ENCODE results near the gene MACROD2. TPM values are rescaled to one million over a fixed set of nuclear protein-coding genes. Genes with fewer than 3 reads are reported as not detected.

MACROD2 gene
- total RNA-seq, 1 donor from 2014 or later: 6.4 TPM

- no peaks in the 10 kb centered on the region for H3K4me1 Mint-ChIP-seq
- H3K4me3 Mint-ChIP-seq: no peak overlapping the region
- no peaks in the 10 kb centered on the region for H3K27me3 Mint-ChIP-seq (ENCODE audit: low read depth)
- no peaks in the 10 kb centered on the region for H3K36me3 Mint-ChIP-seq (ENCODE audit: low read depth)
- peaks cover 5% of the 10 kb centered on the region for H3K9me3 Mint-ChIP-seq
- no peak overlapping the region for H3K27ac Mint-ChIP-seq (ENCODE audit: unreplicated experiment)
- no peak for TF ChIP-seq CTCF (conservative IDR thresholded peaks at IDR 0.05)
- no peak for DNase-seq (ENCODE audit: low read depth, low spot score)
Observed at GRCh38 chr20:14581731-14582130, 586.4 kb downstream of the MACROD2 start.

GRCh38 chr20:14582855-14583254 is 587.5 kb downstream of the MACROD2 start:
- no peaks in the 10 kb centered on the region for H3K27me3 Mint-ChIP-seq (ENCODE audit: low read depth)
- H3K4me1 Mint-ChIP-seq: no peaks in the 10 kb centered on the region
- H3K36me3 Mint-ChIP-seq (ENCODE audit: low read depth): no peaks in the 10 kb centered on the region
- no peak for TF ChIP-seq CTCF (conservative IDR thresholded peaks at IDR 0.05)
- no peak overlapping the region for H3K27ac Mint-ChIP-seq (ENCODE audit: unreplicated experiment)
- no peak for DNase-seq (ENCODE audit: low read depth, low spot score)
- no peak overlapping the region for H3K4me3 Mint-ChIP-seq
- peaks cover 5% of the 10 kb centered on the region for H3K9me3 Mint-ChIP-seq

GRCh38 chr20:14583413-14583812 is 588.1 kb downstream of the MACROD2 start:
- DNase-seq (ENCODE audit: low read depth, low spot score): no peak
- Mint-ChIP-seq H3K9me3 (peaks cover 5% of the 10 kb centered on the region), H3K4me3 (no peak overlapping the region), H3K27ac (ENCODE audit: unreplicated experiment) (no peak overlapping the region), H3K27me3 (ENCODE audit: low read depth) (no peaks in the 10 kb centered on the region), H3K4me1 (no peaks in the 10 kb centered on the region), H3K36me3 (ENCODE audit: low read depth) (no peaks in the 10 kb centered on the region)
- no peak for TF ChIP-seq CTCF (conservative IDR thresholded peaks at IDR 0.05)

- no peaks in the 10 kb centered on the region for H3K27me3 Mint-ChIP-seq (ENCODE audit: low read depth)
- H3K27ac Mint-ChIP-seq (ENCODE audit: unreplicated experiment): no peak overlapping the region
Observed at GRCh38 chr20:14589383-14589782, 594.1 kb downstream of the MACROD2 start.

GRCh38 chr20:14595051-14595450 is 599.7 kb downstream of the MACROD2 start:
- DNase-seq (ENCODE audit: low read depth, low spot score): no peak
- TF ChIP-seq CTCF (conservative IDR thresholded peaks at IDR 0.05): no peak
- H3K4me3 Mint-ChIP-seq: peak overlapping the region; percentile 45

More at GRCh38 chr20:14589383-14589782, 594.1 kb downstream of the MACROD2 start:
- H3K4me3 Mint-ChIP-seq: no peak overlapping the region
- peaks cover 3% of the 10 kb centered on the region for H3K9me3 Mint-ChIP-seq
- TF ChIP-seq CTCF (conservative IDR thresholded peaks at IDR 0.05): no peak
- H3K36me3 Mint-ChIP-seq (ENCODE audit: low read depth): no peaks in the 10 kb centered on the region
- no peak for DNase-seq (ENCODE audit: low read depth, low spot score)
- no peaks in the 10 kb centered on the region for H3K4me1 Mint-ChIP-seq

More at GRCh38 chr20:14595051-14595450, 599.7 kb downstream of the MACROD2 start:
- no peaks in the 10 kb centered on the region for H3K9me3 Mint-ChIP-seq
- no peaks in the 10 kb centered on the region for H3K27me3 Mint-ChIP-seq (ENCODE audit: low read depth)
- H3K36me3 Mint-ChIP-seq (ENCODE audit: low read depth): no peaks in the 10 kb centered on the region
- no peak overlapping the region for H3K27ac Mint-ChIP-seq (ENCODE audit: unreplicated experiment)
- H3K4me1 Mint-ChIP-seq: peaks cover 5% of the 10 kb centered on the region

All from neural crest cell (in vitro differentiated cells).